GM12892 (cell line): Measurements from ENCODE around the gene DAPK1.

Source experiments
- POLR2A ChIP-seq: IDR thresholded peaks from 2 replicates; pipeline ENCODE4 v1.6.1; 2011; ENCODE audit warnings: low read depth, low read length, control low read depth
- TAF1 ChIP-seq: IDR thresholded peaks from 2 replicates; pipeline ENCODE4 v1.6.1; 2011; ENCODE audit warnings: low read depth, mild to moderate bottlenecking, control low read depth, low read length, borderline replicate concordance

GRCh38 chr9:87662808-87663528 is 165.3 kb downstream of the DAPK1 start:
- TF ChIP-seq POLR2A (no peak), TAF1 (no peak)
